ENCODE measurements around the gene NCOA5.

NCOA5 gene

DNA sequence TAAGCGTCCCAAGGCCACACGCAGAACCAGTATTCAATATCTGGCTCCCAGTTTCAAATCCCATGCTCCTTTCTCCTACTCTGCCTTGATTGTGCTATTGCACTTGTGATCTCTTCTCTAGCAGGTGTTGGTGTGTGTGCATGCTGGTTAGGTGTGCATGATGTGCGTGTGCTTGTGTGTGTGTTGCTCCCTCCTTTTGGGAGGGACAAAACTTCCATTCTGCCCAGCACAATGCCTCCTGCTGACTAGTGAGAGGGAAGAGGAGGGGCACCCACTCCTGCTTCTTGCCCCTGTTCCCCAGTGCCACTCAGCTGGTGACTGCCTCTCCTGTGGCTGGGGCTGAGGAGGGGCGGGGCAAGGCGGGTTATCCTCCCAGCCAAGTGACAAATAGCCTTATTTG is 48.1 kb upstream of the NCOA5 start:
- Histone ChIP-seq H3K4me1 (ENCODE audit: control insufficient read depth, insufficient read depth, low read length) (no peaks in the 10 kb centered on the region), H3K36me3 (ENCODE audit: control insufficient read depth in 2 of 2, insufficient read depth in 1 of 2, low read length in 2 of 2) (no peaks in the 10 kb centered on the region), H3K9me3 (ENCODE audit: control insufficient read depth, insufficient read depth, low read depth, low read length) (no peaks in the 10 kb centered on the region), H3K4me3 (ENCODE audit: low read depth, low read length) (no peak overlapping the region), H3K27ac (ENCODE audit: extremely low read depth, low read depth, low read length) (no peak overlapping the region)
- POLR2A ChIA-PET: no interaction called here
- TF ChIP-seq, protein P1, sequence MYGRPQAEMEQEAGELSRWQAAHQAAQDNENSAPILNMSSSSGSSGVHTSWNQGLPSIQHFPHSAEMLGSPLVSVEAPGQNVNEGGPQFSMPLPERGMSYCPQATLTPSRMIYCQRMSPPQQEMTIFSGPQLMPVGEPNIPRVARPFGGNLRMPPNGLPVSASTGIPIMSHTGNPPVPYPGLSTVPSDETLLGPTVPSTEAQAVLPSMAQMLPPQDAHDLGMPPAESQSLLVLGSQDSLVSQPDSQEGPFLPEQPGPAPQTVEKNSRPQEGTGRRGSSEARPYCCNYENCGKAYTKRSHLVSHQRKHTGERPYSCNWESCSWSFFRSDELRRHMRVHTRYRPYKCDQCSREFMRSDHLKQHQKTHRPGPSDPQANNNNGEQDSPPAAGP (tag by site-specific recombination; IDR thresholded peaks at IDR 0.05): peak; percentile 69; the same call in 1 of the 2 replicates
- no peak for TF ChIP-seq ZNF529 (tag by site-specific recombination; IDR thresholded peaks at IDR 0.05; ENCODE audit: insufficient replicate concordance)
- peak; percentile 96 for TF ChIP-seq ZNF133 (tag by site-specific recombination; IDR thresholded peaks at IDR 0.05)
- TF ChIP-seq ZIC2 (tag by site-specific recombination; IDR thresholded peaks at IDR 0.05): peak; percentile 60
- CTCF ChIA-PET: interaction anchor here (1.0 kb wide), 1 partner anchor 8 kb away, joined by 3 read pairs; no protein-coding TSS in a partner anchor

DNA sequence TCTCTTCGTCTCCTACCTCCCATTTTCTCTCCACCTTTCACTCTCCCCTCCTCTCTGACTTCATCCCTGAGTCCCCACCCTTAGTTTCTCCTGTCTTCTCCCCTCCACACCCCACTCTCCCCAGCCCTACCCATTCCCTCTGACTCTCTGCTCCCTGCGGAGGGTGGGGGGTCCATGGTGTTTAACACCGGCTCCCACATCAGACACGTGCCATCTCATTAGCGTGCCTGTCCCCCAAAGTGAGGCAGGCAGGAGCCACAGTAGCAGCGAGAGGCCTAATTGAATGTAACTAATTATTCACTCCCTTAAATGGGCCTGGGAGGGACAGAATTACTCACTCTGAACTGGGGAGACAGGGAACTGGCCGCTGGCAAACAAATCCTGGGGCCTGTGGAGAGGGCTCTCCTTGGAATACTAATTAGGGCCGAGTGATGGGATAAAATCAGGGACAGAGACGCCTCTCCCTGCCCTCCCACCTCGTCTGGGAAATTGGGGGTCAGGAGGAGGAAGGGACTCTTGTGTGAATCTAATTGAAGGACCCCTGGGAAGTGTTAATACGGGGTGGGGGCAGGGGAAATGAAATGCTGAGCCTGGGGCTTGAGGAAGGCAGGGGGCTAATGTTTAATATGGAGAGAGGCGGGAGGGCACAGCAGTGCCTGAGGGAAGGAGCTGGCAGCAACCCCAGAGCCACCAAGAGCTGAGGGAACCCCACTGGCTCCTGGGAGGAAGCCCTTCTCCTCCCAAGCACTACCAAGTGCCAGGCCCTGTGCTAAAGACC is 46.3 kb upstream of the NCOA5 start:
- ChIA-PET CTCF (interaction anchor here (0.6 to 2.1 kb wide), 2 partner anchors 8 to 213 kb away, joined by 3 to 14 read pairs; no protein-coding TSS in a partner anchor), POLR2A (no interaction called here)
- no peak overlapping the region for H3K4me3 ChIP-seq (ENCODE audit: low read depth, low read length)
- H3K9me3 ChIP-seq (ENCODE audit: control insufficient read depth, insufficient read depth, low read depth, low read length): no peaks in the 10 kb centered on the region
- no peak overlapping the region for H3K27ac ChIP-seq (ENCODE audit: extremely low read depth, low read depth, low read length)
- no peaks in the 10 kb centered on the region for H3K36me3 ChIP-seq (ENCODE audit: control insufficient read depth in 2 of 2, insufficient read depth in 1 of 2, low read length in 2 of 2)
- H3K4me1 ChIP-seq (ENCODE audit: control insufficient read depth, insufficient read depth, low read length): no peaks in the 10 kb centered on the region
- TF ChIP-seq GFI1B (tag by site-specific recombination; IDR thresholded peaks at IDR 0.05): no peak
- no peak for TF ChIP-seq ZBTB7A (tag by site-specific recombination; IDR thresholded peaks at IDR 0.05; ENCODE audit: low read depth)
- TF ChIP-seq ZIC2 (tag by site-specific recombination; IDR thresholded peaks at IDR 0.05): peak; percentile 98
- TF ChIP-seq, protein P2, sequence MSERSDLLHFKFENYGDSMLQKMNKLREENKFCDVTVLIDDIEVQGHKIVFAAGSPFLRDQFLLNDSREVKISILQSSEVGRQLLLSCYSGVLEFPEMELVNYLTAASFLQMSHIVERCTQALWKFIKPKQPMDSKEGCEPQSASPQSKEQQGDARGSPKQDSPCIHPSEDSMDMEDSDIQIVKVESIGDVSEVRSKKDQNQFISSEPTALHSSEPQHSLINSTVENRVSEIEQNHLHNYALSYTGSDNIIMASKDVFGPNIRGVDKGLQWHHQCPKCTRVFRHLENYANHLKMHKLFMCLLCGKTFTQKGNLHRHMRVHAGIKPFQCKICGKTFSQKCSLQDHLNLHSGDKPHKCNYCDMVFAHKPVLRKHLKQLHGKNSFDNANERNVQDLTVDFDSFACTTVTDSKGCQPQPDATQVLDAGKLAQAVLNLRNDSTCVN (tag by site-specific recombination; optimal IDR thresholded peaks at IDR 0.05): no peak
- TF ChIP-seq ZNF664 (tag by site-specific recombination; IDR thresholded peaks at IDR 0.05): no peak
- TF ChIP-seq PRDM1 (tag by site-specific recombination; IDR thresholded peaks at IDR 0.05): peak; percentile 56; the same call in 1 of the 2 replicates
- TF ChIP-seq WT1 (tag by site-specific recombination; IDR thresholded peaks at IDR 0.05): 0 out of 2 replicates have a peak, but pooled peaks have one; percentile 25
- TF ChIP-seq ZNF621 (tag by site-specific recombination; IDR thresholded peaks at IDR 0.05): no peak
- TF ChIP-seq, protein P1 (tag by site-specific recombination; IDR thresholded peaks at IDR 0.05): peak; percentile 91; the same call in 1 of the 2 replicates
- TF ChIP-seq, protein P3, sequence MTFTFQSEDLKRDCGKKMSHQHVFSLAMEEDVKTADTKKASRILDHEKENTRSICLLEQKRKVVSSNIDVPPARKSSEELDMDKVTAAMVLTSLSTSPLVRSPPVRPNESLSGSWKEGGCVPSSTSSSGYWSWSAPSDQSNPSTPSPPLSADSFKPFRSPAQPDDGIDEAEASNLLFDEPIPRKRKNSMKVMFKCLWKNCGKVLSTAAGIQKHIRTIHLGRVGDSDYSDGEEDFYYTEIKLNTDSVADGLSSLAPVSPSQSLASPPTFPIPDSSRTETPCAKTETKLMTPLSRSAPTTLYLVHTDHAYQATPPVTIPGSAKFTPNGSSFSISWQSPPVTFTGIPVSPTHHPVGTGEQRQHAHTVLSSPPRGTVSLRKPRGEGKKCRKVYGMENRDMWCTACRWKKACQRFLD (tag by site-specific recombination; IDR thresholded peaks at IDR 0.05): no peak

GRCh38 chr20:46134716-46135115 is 45.0 kb upstream of the NCOA5 start:
- H3K4me1 ChIP-seq (ENCODE audit: control insufficient read depth, insufficient read depth, low read length): no peaks in the 10 kb centered on the region
- POLR2A ChIA-PET: no interaction called here
- CTCF ChIA-PET: interaction anchor here (0.5 to 2.1 kb wide), 7 partner anchors 9 to 214 kb away, joined by 3 to 14 read pairs (median 4); no protein-coding TSS in a partner anchor
- H3K27ac ChIP-seq (ENCODE audit: extremely low read depth, low read depth, low read length): no peak overlapping the region
- H3K4me3 ChIP-seq (ENCODE audit: low read depth, low read length): no peak overlapping the region
- no peaks in the 10 kb centered on the region for H3K9me3 ChIP-seq (ENCODE audit: control insufficient read depth, insufficient read depth, low read depth, low read length)
- no peaks in the 10 kb centered on the region for H3K36me3 ChIP-seq (ENCODE audit: control insufficient read depth in 2 of 2, insufficient read depth in 1 of 2, low read length in 2 of 2)
- no peak for TF ChIP-seq ZNF112 (tag by site-specific recombination; IDR thresholded peaks at IDR 0.05)
- no peak for TF ChIP-seq TRIM28 (IDR thresholded peaks at IDR 0.05; ENCODE audit: borderline replicate concordance, low read length)
- no peak for TF ChIP-seq ZNF707 (tag by site-specific recombination; IDR thresholded peaks at IDR 0.05)
- no peak for TF ChIP-seq GLIS1 (tag by site-specific recombination; IDR thresholded peaks at IDR 0.05)
- no peak for TF ChIP-seq ZNF184 (tag by site-specific recombination; IDR thresholded peaks at IDR 0.05)
- TF ChIP-seq ZNF654 (tag by site-specific recombination; IDR thresholded peaks at IDR 0.05; ENCODE audit: low read depth): no peak
- TF ChIP-seq KLF1 (tag by site-specific recombination; IDR thresholded peaks at IDR 0.05): no peak
- no peak for TF ChIP-seq SALL2 (tag by site-specific recombination; IDR thresholded peaks at IDR 0.05; ENCODE audit: borderline replicate concordance)
- no peak for TF ChIP-seq GLIS2 (tag by site-specific recombination; IDR thresholded peaks at IDR 0.05)
- TF ChIP-seq ZNF274 (IDR thresholded peaks at IDR 0.05; ENCODE audit: low read length): no peak
- no peak for TF ChIP-seq ZNF274 (tag by site-specific recombination; IDR thresholded peaks at IDR 0.05; ENCODE audit: borderline replicate concordance)
- no peak for TF ChIP-seq ZNF266 (tag by site-specific recombination; IDR thresholded peaks at IDR 0.05; ENCODE audit: low read depth)
- TF ChIP-seq ZNF214 (tag by site-specific recombination; IDR thresholded peaks at IDR 0.05; ENCODE audit: borderline replicate concordance): no peak
- no peak for TF ChIP-seq HOXC10 (CRISPR knock-in tag; IDR thresholded peaks at IDR 0.05)
- TF ChIP-seq ZSCAN16 (tag by site-specific recombination; IDR thresholded peaks at IDR 0.05): no peak

All from HEK293 (cell line).